Stimulated activated CD4-positive, alpha-beta T cell treated with anti-CD3 and anti-CD28 coated beads, Interleukin-12 subunit alpha, Interleukin-12 subunit beta, amount 100 ng/mL, for 4 hours (primary cell): ENCODE data around the gene PSMA4.
"Not testable (repeated sequence)": the region's sequence is repeated elsewhere in the genome, so short reads cannot be mapped to it uniquely, and the experiment has no call there.

ENCODE experiments used
- DNase-seq: peaks from one replicate; pipeline ENCODE4 v3.0.0-alpha.2; 2020

The PSMA4 gene

DNA sequence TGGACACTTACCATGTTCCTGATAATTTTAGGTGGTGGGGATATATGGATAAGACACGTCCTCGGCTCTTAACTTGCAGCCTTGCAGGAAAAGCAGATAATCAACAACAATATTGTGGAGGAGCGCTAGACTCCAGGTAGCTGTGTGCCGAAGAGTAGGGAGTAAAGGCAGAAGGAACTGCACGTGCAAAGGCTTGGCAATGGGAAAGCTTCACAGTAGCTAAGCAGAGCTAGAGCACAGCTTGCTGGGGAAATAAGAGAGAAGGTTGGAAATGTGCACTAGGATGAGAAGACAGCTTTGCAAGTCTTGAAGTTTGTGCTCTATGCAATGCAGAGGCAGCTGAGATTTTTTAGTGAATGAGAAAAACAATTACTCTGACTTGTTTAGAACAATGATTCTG is 12.4 kb downstream of the PSMA4 start:
- no peak for DNase-seq

- DNase-seq = not testable (repeated sequence)
Observed at GRCh38 chr15:78560201-78560600, 20.0 kb downstream of the PSMA4 start.

DNA sequence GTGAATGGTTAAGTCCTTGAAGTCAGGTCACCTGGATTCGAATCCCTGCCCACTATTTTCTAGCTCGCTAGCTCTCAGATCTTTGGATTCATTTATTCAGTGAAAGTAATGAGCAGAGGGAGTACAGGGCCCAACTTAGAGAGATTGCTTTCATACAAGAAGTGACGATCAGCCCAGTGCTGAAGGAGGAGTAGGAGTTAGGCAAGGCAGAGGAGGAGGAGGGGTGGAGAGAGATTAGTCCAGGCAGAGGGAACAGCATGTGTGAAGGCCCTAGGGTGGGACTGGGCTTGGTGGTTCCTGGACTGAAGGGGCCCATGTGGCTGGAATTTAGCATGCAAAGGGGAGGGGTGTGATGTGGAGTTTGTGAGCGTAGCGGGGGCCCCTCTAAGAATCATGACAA is 21.2 kb downstream of the PSMA4 start:
- DNase-seq = no peak

GRCh38 chr15:78563092-78563491 is 22.8 kb downstream of the PSMA4 start:
- DNase-seq = no peak

- DNase-seq = no peak
Observed at GRCh38 chr15:78564743-78565096, 24.5 kb downstream of the PSMA4 start.

- peak; percentile 84 for DNase-seq
Observed at GRCh38 chr15:78565097-78565950, 25.1 kb downstream of the PSMA4 start, which contains the start of gene CHRNA5. CHRNA5 (plus strand) TSS chr15:78565520; CDS start chr15:78565720, 200 bp downstream.

DNA sequence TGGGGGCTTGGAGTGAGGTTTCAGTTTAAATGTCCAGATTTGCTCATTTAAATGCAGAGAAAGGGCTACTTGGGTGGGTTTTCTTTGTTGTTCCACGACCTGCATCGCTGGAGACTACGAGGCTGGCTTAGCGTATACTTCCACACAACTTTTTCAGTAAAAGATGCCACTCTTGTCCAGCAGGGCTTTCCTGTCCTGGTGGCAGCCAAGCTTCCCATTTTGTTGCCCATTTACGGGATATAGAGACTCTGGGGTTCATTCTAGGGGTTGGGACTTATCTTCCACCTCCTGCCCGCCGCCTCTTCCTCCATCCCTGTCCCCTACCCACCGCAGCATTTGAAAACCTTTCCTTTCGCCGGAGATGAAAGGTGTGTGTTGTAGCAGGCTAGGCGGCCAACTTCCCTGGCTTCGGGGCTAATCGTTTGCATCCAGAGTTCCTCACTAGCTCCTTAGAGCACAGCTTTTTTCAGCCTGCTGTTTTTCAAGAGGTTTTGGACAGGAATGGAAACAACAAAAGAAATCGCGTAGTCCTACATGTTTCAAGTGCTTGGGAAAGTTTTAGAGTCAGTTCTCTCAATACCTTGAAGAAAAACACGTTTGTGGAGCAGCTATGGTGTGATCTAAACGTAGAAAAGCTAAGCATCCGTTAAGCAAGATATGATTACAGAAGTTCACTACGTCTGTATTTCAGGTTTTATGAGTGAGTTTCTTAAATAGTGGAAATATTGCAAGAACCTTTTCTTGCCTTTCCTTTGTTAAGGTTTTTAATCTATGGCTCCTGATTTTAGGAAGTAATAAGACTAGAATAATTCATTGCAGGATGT is 25.9 kb downstream of the PSMA4 start:
- DNase-seq = no peak

DNA sequence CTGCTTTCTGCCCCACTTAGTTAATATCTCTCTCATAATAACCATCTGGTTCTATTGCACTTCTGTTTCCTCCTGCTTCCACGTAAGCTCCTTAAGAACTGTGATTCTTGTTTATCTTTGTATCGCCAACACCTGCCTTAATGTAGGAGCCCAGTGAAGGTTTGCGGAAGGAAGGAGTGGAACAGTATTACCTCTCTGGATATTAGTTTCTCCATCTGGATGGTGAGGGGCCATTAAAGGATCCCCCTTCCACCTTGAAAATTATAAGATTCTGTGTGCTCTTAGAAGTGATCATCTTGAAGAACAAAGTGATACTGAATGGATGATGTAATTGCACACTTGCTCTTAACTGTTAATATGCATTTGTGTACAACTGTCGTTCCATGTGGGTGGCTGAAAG is 27.3 kb downstream of the PSMA4 start:
- no peak for DNase-seq

GRCh38 chr15:78570710-78571109 is 30.5 kb downstream of the PSMA4 start:
- DNase-seq = no peak

GRCh38 chr15:78571382-78571781 is 31.1 kb downstream of the PSMA4 start:
- no peak for DNase-seq

GRCh38 chr15:78573416-78573815 is 33.2 kb downstream of the PSMA4 start:
- DNase-seq = no peak

- no peak for DNase-seq
Observed at GRCh38 chr15:78574944-78575343, 34.7 kb downstream of the PSMA4 start.

- no peak for DNase-seq
Observed at GRCh38 chr15:78597583-78597982, 57.3 kb downstream of the PSMA4 start.

DNA sequence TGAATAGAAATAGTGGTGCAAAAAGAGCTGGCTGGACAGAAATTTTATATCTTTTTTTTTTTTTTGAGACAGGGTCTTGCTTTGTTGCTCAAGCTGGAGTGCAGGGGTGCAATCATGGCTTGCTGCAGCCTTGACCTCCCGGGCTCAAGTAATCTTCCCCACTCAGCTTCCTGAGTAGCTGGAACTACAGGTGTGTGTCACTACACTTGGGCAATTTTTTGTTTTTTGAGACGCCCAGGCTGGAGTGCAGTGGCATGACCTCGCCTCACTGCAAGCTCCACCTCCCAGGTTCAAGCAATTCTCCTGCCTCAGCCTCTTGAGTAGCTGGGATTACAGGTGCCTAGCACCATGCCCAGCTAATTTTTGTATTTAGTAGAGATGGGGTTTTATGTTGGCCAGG is 58.1 kb downstream of the PSMA4 start:
- DNase-seq = no peak

DNA sequence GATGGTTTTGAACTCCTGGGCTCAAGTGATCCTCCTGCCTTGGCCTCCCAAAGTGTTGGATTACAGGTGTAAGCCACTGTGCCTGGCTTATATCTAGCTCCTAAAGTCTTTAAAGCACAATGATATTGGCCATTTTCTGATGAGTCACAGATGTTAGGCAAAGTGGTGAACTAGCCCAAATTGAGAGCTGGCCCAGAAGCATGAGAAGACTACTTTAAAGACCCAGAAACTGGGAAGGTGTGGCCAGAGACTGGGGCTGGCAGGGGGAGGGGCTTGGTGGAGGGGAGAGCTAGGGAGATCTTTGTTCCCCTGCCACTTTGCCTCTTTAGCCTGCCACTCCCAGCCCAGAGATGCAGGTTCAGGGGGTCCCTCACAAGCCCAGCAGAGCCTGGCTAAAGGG is 58.9 kb downstream of the PSMA4 start:
- no peak for DNase-seq
